Stomach (tissue), 9 donors: ENCODE results near the gene TBC1D1. TPM values are rescaled to one million over a fixed set of nuclear protein-coding genes. Genes with fewer than 3 reads are reported as not detected.

ENCODE experiments used
- DNase-seq, 2 donors: peaks; one replicate each; pipeline versions ENCODE4 v3.0.0 to v3.0.0-alpha.2; 2013 to 2019
- H3K27ac ChIP-seq, 5 donors: fragments of 200-600 bp in 4 of 5; sonication (generic) in 4 of 5; one replicate each; pipeline ENCODE4 v1.5.1; 2013 to 2019; ENCODE audit warnings: mild to moderate bottlenecking in 1 of 5, moderate library complexity in 1 of 5
- H3K27me3 ChIP-seq, 3 donors: fragments of 200-600 bp; sonication (generic); one replicate each; pipeline ENCODE4 v1.5.1; 2017 to 2019; ENCODE audit warnings: mixed run types in 1 of 3
- H3K36me3 ChIP-seq, 4 donors: fragments of 200-600 bp; sonication (generic); 1 replicate in 3 of 4; 2 replicates in 1 of 4; pipeline ENCODE4 v1.5.1; 2016 to 2019
- H3K4me1 ChIP-seq, 4 donors: fragments of 200-600 bp; sonication (generic); one replicate each; pipeline ENCODE4 v1.5.1; 2016 to 2019
- H3K4me3 ChIP-seq, 4 donors: fragments of 200-600 bp; sonication (generic) in 3 of 4; one replicate each; pipeline ENCODE4 v1.5.1; 2016 to 2019; ENCODE audit warnings: mild to moderate bottlenecking in 1 of 4
- H3K9me3 ChIP-seq, 4 donors: fragments of 200-600 bp; sonication (generic); one replicate each; pipeline ENCODE4 v1.5.1; 2016 to 2019
- EP300 ChIP-seq: sonication (generic); formaldehyde crosslinking; IDR thresholded peaks from one replicate; pipeline ENCODE4 v1.6.1; 2017; ENCODE audit warnings: antibody characterized with exemption
- POLR2A ChIP-seq, 4 donors: fragments of 450-650 bp; IDR thresholded peaks; one replicate each; pipeline ENCODE4 v1.6.1; 2016; ENCODE audit warnings: antibody characterized with exemption in 4 of 4, control low read depth in 2 of 4, mild to moderate bottlenecking in 1 of 4, moderate library complexity in 1 of 4
- POLR2AphosphoS5 ChIP-seq, 3 donors: sonication (generic); formaldehyde crosslinking; IDR thresholded peaks; one replicate each; pipeline ENCODE4 v1.6.1; 2016; ENCODE audit warnings: antibody characterized with exemption in 3 of 3
- WGBS, 5 donors: extraction: QIAGEN DNeasy Blood & Tissue Kit in 3 of 5; methylation state at CpG; one replicate each; pipeline versions ENCODE4 v1.1.5 to v1.1.7; 2013 to 2018; 5-methylcytosine and 5-hydroxymethylcytosine counted together
- intact Hi-C: fragments of 100-400 bp; cut with DNase I; formaldehyde crosslinking; loops from one replicate; pipeline ENCODE4 v1.15.1; 2023; ENCODE audit warnings: low total_unique reads
- polyA plus RNA-seq, 3 donors: library from polyadenylated mRNA; stranded (reverse); fragments of 200-250 nt; gene quantifications; one replicate each; pipeline ENCODE4 v1.2.3, GENCODE V29; 2013
- total RNA-seq, 5 donors: library from RNA; depleted of rRNA; stranded (reverse); fragments of >200 nt; gene quantifications; one replicate each; pipeline versions ENCODE4 v1.1.0 to v1.2.3, GENCODE V29; 2014 to 2016
- TF ChIP-seq, protein P1 (sequence below), 7 experiments: fragments of 450-650 bp in 4 of 7; fragments of 200-600 bp in 3 of 7; sonication (generic) in 3 of 7; IDR thresholded peaks; one replicate each; pipeline ENCODE4 v1.5.1; 2016 to 2019; ENCODE audit warnings: antibody characterized with exemption in 7 of 7, control low read depth in 2 of 7, mild to moderate bottlenecking in 1 of 7
- donor health status: healthy with polysubstance abuse.
- donor health status: Bipolar disorder and iron deficiency.
- donor health status: healthy.

TBC1D1 gene
- total and polyA plus RNA-seq, 8 donors = 18.8 to 165 (median 49.5) TPM

DNA sequence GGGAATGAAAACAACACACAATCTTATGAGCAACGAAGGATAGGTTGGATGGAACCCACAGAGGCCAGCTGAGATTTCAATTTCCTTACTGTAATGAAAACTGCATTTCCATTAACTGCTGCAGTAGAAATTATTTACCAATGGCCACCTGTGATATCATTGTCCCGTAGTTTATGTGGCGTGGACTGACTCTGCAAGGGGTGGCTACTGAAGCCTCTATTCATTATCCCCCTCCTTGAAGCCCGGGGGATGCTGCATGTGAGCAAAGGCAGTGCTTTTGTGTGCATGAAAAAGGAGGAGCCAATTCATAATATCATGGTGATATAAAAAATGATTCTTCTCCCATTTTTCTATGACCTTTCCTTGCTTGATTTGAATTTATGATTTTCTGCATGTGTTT lies 277.1 kb downstream of the TBC1D1 start:
- intact Hi-C loops = no loop called here
- H3K9me3 ChIP-seq = no peaks in the 10 kb centered on the region
- no peak overlapping the region for H3K27ac ChIP-seq
- TF ChIP-seq POLR2AphosphoS5 (IDR thresholded peaks at IDR 0.05) = no peak
- H3K4me3 ChIP-seq = no peak overlapping the region
- WGBS, 5 donors = 69 to 79% (median 71%) methylated on average over 4 of the region's 4 CpGs
- peaks cover 0 to 13% (median 3%) of the 10 kb centered on the region in 4 donors for H3K4me1 ChIP-seq
- H3K36me3 ChIP-seq = no peaks in the 10 kb centered on the region
- no peaks in the 10 kb centered on the region for H3K27me3 ChIP-seq
- DNase-seq = no peak

DNA sequence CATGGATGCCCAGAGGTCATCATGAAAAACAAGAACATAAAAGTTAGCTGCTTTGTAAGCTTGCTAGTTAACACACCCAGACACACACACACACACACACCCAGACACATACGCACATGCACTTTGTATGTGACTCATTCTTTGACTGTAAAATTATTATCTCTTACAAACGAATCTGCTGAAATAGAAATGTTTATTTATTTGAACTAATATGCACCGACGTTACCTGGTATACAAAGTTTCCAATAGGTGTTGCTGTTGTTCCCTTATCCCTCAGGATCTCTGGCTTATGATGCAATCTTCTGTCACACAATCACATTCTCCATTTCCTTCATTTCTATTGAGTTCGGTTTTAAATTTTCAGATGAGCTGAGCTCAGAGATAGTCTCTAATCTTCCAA lies 278.6 kb downstream of the TBC1D1 start:
- no peak overlapping the region for H3K4me3 ChIP-seq
- WGBS, 5 donors = 49 to 66% (median 49%) methylated on average over 5 of the region's 5 CpGs
- H3K9me3 ChIP-seq = no peaks in the 10 kb centered on the region
- H3K4me1 ChIP-seq = no peaks in the 10 kb centered on the region
- intact Hi-C loops = no loop called here
- no peak overlapping the region for H3K27ac ChIP-seq
- TF ChIP-seq POLR2AphosphoS5 (IDR thresholded peaks at IDR 0.05) = peak in 1 of 3 donors; percentile 7
- TF ChIP-seq, protein P1, sequence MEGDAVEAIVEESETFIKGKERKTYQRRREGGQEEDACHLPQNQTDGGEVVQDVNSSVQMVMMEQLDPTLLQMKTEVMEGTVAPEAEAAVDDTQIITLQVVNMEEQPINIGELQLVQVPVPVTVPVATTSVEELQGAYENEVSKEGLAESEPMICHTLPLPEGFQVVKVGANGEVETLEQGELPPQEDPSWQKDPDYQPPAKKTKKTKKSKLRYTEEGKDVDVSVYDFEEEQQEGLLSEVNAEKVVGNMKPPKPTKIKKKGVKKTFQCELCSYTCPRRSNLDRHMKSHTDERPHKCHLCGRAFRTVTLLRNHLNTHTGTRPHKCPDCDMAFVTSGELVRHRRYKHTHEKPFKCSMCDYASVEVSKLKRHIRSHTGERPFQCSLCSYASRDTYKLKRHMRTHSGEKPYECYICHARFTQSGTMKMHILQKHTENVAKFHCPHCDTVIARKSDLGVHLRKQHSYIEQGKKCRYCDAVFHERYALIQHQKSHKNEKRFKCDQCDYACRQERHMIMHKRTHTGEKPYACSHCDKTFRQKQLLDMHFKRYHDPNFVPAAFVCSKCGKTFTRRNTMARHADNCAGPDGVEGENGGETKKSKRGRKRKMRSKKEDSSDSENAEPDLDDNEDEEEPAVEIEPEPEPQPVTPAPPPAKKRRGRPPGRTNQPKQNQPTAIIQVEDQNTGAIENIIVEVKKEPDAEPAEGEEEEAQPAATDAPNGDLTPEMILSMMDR (IDR thresholded peaks at IDR 0.05) = no peak
- DNase-seq = peak in 1 of 2 donors; percentile 53
- no peaks in the 10 kb centered on the region for H3K36me3 ChIP-seq
- no peaks in the 10 kb centered on the region for H3K27me3 ChIP-seq

DNA sequence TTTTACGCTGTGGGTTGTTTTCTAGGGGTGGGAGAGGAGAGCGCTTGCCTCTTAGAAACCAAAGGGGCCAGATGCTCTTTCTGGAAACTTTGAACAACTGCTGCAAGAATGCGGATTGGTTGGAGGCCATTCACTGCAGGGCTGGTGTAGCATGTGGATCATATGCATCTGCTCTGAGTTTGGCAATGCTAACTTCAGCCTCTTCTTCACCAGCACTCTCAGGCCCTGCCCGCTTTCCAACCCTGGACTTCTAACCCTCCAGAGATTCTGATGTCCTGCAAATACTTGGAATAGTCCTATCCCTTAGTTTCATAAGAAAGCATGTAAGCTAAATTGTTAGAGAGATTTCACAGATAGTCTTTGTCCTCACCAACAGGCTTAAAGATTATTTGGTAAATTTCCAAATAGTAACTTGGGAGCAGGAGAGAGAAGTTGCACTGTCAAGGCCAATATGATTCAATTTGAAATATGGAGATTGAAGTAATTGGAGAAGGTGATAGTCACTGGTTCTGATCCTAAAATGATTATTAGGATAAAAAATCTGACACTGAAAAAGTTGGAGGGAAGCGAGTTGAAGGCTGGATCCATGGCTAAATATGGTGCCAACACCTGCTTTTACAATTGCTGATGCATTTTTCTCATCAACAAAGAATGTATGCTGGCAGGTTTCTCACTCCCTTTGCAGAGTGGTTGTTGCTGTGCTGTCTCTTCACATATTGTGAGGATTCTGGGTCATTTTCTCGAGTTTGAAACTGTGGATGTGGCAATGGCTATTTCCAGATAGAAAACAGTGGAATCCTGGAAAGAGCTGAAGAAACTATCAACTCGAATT lies 279.7 kb downstream of the TBC1D1 start:
- WGBS, 5 donors = 86 to 96% (median 94%) methylated on average over 7 of the region's 7 CpGs
- intact Hi-C loops = loop anchor here (10.0 kb wide), 1 partner anchor 106 kb away; no protein-coding TSS in a partner anchor
- DNase-seq = no peak
- Histone ChIP-seq H3K27me3 (no peaks in the 10 kb centered on the region), H3K4me1 (peaks cover 0 to 3% (median 0%) of the 10 kb centered on the region in 4 donors), H3K36me3 (no peaks in the 10 kb centered on the region), H3K27ac (no peak overlapping the region), H3K4me3 (no peak overlapping the region), H3K9me3 (no peaks in the 10 kb centered on the region)
- TF ChIP-seq, protein P1 (IDR thresholded peaks at IDR 0.05) = no peak
- TF ChIP-seq POLR2A (IDR thresholded peaks at IDR 0.05) (no peak), POLR2AphosphoS5 (IDR thresholded peaks at IDR 0.05) (no peak), EP300 (no peak)

DNA sequence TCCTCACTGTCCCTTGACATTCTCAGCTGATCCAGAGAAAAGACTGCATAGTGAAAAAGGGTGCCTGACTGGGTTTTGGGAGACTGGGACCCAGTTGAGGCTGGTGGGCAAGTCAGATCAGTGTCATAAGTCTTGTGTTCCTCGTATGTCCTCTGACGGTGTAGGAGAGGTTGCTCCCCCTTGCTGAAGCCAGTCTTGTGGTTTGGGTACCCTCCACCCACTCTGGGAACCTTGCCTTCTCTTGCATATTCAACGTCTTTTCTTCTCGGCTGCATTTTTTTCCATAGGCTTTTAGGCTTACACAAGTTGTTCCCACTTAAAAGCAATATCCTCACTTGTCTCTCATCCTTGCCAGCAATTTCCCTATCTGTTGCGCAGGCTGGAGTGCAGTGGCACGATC lies 281.2 kb downstream of the TBC1D1 start:
- H3K36me3 ChIP-seq = no peaks in the 10 kb centered on the region
- H3K4me1 ChIP-seq = peaks cover 4 to 18% (median 9%) of the 10 kb centered on the region in 4 donors
- intact Hi-C loops = loop anchor here (10.0 kb wide), 1 partner anchor 107 kb away; no protein-coding TSS in a partner anchor
- H3K27ac ChIP-seq = no peak overlapping the region
- 86 to 97% (median 88%) methylated on average over 6 of the region's 6 CpGs for WGBS, 5 donors
- no peaks in the 10 kb centered on the region for H3K27me3 ChIP-seq
- no peak for TF ChIP-seq POLR2A (IDR thresholded peaks at IDR 0.05)
- TF ChIP-seq EP300 = no peak
- no peak for TF ChIP-seq POLR2AphosphoS5 (IDR thresholded peaks at IDR 0.05)
- TF ChIP-seq, protein P1 (IDR thresholded peaks at IDR 0.05) = no peak
- H3K4me3 ChIP-seq = no peak overlapping the region
- H3K9me3 ChIP-seq = no peaks in the 10 kb centered on the region
- DNase-seq = no peak
